ENCODE data around the gene BAK1.
"Not testable (repeated sequence)": the region's sequence is repeated elsewhere in the genome, so short reads cannot be mapped to it uniquely, and the experiment has no call there.

- TF ChIP-seq, protein P1, sequence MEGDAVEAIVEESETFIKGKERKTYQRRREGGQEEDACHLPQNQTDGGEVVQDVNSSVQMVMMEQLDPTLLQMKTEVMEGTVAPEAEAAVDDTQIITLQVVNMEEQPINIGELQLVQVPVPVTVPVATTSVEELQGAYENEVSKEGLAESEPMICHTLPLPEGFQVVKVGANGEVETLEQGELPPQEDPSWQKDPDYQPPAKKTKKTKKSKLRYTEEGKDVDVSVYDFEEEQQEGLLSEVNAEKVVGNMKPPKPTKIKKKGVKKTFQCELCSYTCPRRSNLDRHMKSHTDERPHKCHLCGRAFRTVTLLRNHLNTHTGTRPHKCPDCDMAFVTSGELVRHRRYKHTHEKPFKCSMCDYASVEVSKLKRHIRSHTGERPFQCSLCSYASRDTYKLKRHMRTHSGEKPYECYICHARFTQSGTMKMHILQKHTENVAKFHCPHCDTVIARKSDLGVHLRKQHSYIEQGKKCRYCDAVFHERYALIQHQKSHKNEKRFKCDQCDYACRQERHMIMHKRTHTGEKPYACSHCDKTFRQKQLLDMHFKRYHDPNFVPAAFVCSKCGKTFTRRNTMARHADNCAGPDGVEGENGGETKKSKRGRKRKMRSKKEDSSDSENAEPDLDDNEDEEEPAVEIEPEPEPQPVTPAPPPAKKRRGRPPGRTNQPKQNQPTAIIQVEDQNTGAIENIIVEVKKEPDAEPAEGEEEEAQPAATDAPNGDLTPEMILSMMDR (IDR thresholded peaks at IDR 0.05), result not testable (repeated sequence)
- not testable (repeated sequence) for TF ChIP-seq POLR2A, POLR2AphosphoS5 (IDR thresholded peaks at IDR 0.05)
These were observed 47.6 kb downstream of the BAK1 start for GRCh38 chr6:33532431-33532830.

All from transverse colon (tissue), 4 donors.